Loucy (cell line): ENCODE results near the gene RPL41.

Experiments
- EZH2phosphoT487 ChIP-seq: fragments of 200-600 bp; IDR thresholded peaks from 2 replicates; pipeline ENCODE4 v1.6.1; 2018; ENCODE audit warnings: antibody characterized with exemption, mild to moderate bottlenecking, moderate library complexity, borderline replicate concordance
- TF ChIP-seq, protein P1 (sequence below): fragments of 200-600 bp; sonication (generic); conservative IDR thresholded peaks from 2 replicates; pipeline ENCODE4 v1.5.1; 2014; ENCODE audit warnings: mild to moderate bottlenecking, antibody characterized with exemption, low read length

DNA sequence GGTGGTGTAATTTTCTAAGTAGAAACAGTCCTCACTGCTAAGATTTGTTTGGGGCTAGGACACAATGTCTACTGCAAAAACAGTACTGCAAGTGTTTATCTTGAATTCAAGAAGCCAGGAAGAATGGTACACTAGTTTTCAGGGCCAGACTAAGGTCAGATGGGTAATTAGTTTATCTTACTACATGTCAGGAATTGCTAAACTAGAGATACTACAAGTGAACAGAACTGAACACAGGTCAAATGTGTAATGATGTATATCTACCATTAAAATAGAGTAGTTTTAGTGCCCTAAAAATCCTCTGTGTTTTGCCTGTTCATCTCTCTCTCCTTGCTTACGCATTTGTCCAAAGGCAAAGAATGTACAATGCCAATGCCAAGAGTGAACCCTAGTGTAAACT lies 2.3 kb upstream of the RPL41 start:
- TF ChIP-seq, protein P1, sequence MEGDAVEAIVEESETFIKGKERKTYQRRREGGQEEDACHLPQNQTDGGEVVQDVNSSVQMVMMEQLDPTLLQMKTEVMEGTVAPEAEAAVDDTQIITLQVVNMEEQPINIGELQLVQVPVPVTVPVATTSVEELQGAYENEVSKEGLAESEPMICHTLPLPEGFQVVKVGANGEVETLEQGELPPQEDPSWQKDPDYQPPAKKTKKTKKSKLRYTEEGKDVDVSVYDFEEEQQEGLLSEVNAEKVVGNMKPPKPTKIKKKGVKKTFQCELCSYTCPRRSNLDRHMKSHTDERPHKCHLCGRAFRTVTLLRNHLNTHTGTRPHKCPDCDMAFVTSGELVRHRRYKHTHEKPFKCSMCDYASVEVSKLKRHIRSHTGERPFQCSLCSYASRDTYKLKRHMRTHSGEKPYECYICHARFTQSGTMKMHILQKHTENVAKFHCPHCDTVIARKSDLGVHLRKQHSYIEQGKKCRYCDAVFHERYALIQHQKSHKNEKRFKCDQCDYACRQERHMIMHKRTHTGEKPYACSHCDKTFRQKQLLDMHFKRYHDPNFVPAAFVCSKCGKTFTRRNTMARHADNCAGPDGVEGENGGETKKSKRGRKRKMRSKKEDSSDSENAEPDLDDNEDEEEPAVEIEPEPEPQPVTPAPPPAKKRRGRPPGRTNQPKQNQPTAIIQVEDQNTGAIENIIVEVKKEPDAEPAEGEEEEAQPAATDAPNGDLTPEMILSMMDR: no peak
- no peak for TF ChIP-seq EZH2phosphoT487
